ENCODE data around the gene PRSS27. TPM values are rescaled to one million over a fixed set of nuclear protein-coding genes. Genes with fewer than 3 reads are reported as not detected.
"Not testable (repeated sequence)": the region's sequence is repeated elsewhere in the genome, so short reads cannot be mapped to it uniquely, and the experiment has no call there.

The PRSS27 gene
- total RNA-seq, 2 donors from 2014 or later = 2.1 TPM; not detected in 1

- ATAC-seq = no peak
- H3K4me1 ChIP-seq = peaks cover 1% of the 10 kb centered on the region
These were observed 22.5 kb downstream of the PRSS27 start for GRCh38 chr16:2697401-2697948.

GRCh38 chr16:2696601-2697250 is 23.3 kb downstream of the PRSS27 start:
- ATAC-seq; H3K4me1 ChIP-seq; H3K27me3 ChIP-seq; H3K9me3 ChIP-seq; H3K27ac ChIP-seq; intact Hi-C loops (cut with DNase I); H3K4me3 ChIP-seq; DNase-seq: not testable (repeated sequence)
- whole genome bisulfite sequencing, 2 donors = 91% methylated on average over 29 of the region's 37 CpGs; no CpG with 5 or more reads in 1 of the 2 donors
- peaks cover 0 to 22% of the 10 kb centered on the region in 2 donors for H3K36me3 ChIP-seq (replicated peaks in 1 of 2; ENCODE audit: insufficient read depth in 1 of 2, low read depth in 2 of 2)

More at GRCh38 chr16:2697401-2697948, 22.5 kb downstream of the PRSS27 start:
- H3K36me3 ChIP-seq (replicated peaks in 1 of 2; ENCODE audit: insufficient read depth in 1 of 2, low read depth in 2 of 2) = peaks cover 4 to 22% of the 10 kb centered on the region in 2 donors
- no peak overlapping the region for H3K4me3 ChIP-seq
- WGBS, 2 donors = 90 to 96% methylated on average over 4 to 17 of the region's 17 CpGs
- H3K27me3 ChIP-seq = no peaks in the 10 kb centered on the region
- H3K9me3 ChIP-seq = no peaks in the 10 kb centered on the region
- TF ChIP-seq POLR2A (IDR thresholded peaks at IDR 0.05) (no peak), CTCF (IDR thresholded peaks at IDR 0.05) (no peak)
- DNase-seq = no peak
- no peak overlapping the region for H3K27ac ChIP-seq
- intact Hi-C loops (cut with DNase I) = no loop called here

- Histone ChIP-seq H3K27ac (no peak overlapping the region), H3K4me3 (no peak overlapping the region), H3K36me3 (replicated peaks in 1 of 2; ENCODE audit: insufficient read depth in 1 of 2, low read depth in 2 of 2) (peaks cover 0 to 5% of the 10 kb centered on the region in 2 donors), H3K27me3 (no peaks in the 10 kb centered on the region), H3K9me3 (no peaks in the 10 kb centered on the region), H3K4me1 (peaks cover 16% of the 10 kb centered on the region)
- intact Hi-C loops (cut with DNase I) = no loop called here
- TF ChIP-seq POLR2A (IDR thresholded peaks at IDR 0.05) (no peak), CTCF (IDR thresholded peaks at IDR 0.05) (no peak)
- ATAC-seq (no peak), DNase-seq (no peak)
- WGBS, 2 donors = 85 to 96% methylated on average over 8 to 23 of the region's 24 CpGs
These were observed 26.9 kb downstream of the PRSS27 start for GRCh38 chr16:2692948-2693651.

- 65 to 71% methylated on average over 6 to 14 of the region's 14 CpGs for WGBS, 2 donors
- Histone ChIP-seq H3K27ac (no peak overlapping the region), H3K36me3 (replicated peaks in 1 of 2; ENCODE audit: insufficient read depth in 1 of 2, low read depth in 2 of 2) (peaks cover 0 to 3% of the 10 kb centered on the region in 2 donors), H3K27me3 (no peaks in the 10 kb centered on the region), H3K4me1 (peaks cover 16% of the 10 kb centered on the region), H3K4me3 (no peak overlapping the region), H3K9me3 (no peaks in the 10 kb centered on the region)
- ATAC-seq (no peak), DNase-seq (no peak)
- TF ChIP-seq CTCF (IDR thresholded peaks at IDR 0.05) (no peak), POLR2A (IDR thresholded peaks at IDR 0.05) (no peak)
- intact Hi-C loops (cut with DNase I) = no loop called here
These were observed 27.6 kb downstream of the PRSS27 start for GRCh38 chr16:2692251-2692947.
